Esophagus muscularis mucosa (tissue), 4 donors: ENCODE measurements around the gene NPAS3. TPM values are rescaled to one million over a fixed set of nuclear protein-coding genes. Genes with fewer than 3 reads are reported as not detected.

ENCODE experiments used
- DNase-seq: peaks from one replicate; pipeline ENCODE4 v3.0.0-alpha.2; 2017; ENCODE audit errors: extremely low spot score
- H3K27ac ChIP-seq, 4 donors: fragments of 200-600 bp; sonication (generic); replicated peaks in 1 of 4; 1 replicate in 3 of 4; 2 replicates in 1 of 4; pipeline ENCODE4 v1.5.1; 2016 to 2019; ENCODE audit warnings: mild to moderate bottlenecking in 1 of 4
- H3K27me3 ChIP-seq, 4 donors: fragments of 200-600 bp; sonication (generic); one replicate each; pipeline versions ENCODE4 v1.5.1 to v1.6.0; 2016 to 2019
- H3K36me3 ChIP-seq, 4 donors: fragments of 200-600 bp; sonication (generic); one replicate each; pipeline ENCODE4 v1.5.1; 2016 to 2019
- H3K4me1 ChIP-seq, 4 donors: fragments of 200-600 bp; sonication (generic); one replicate each; pipeline ENCODE4 v1.5.1; 2016 to 2019
- H3K4me3 ChIP-seq, 4 donors: fragments of 200-600 bp; sonication (generic); 1 replicate in 2 of 4; 2 replicates in 2 of 4; pipeline ENCODE4 v1.5.1; 2016 to 2019; ENCODE audit warnings: mild to moderate bottlenecking in 4 of 4, moderate library complexity in 1 of 4
- H3K9me3 ChIP-seq, 4 donors: fragments of 200-600 bp; sonication (generic); 1 replicate in 3 of 4; 2 replicates in 1 of 4; pipeline ENCODE4 v1.5.1; 2016 to 2019
- EP300 ChIP-seq: sonication (generic); formaldehyde crosslinking; IDR thresholded peaks from one replicate; pipeline ENCODE4 v1.6.1; 2017; ENCODE audit warnings: antibody characterized with exemption
- POLR2A ChIP-seq: fragments of 450-650 bp; IDR thresholded peaks from one replicate; pipeline ENCODE4 v1.6.1; 2017; ENCODE audit warnings: antibody characterized with exemption, moderate library complexity, mild to moderate bottlenecking, low read depth
- POLR2AphosphoS5 ChIP-seq, 2 donors: sonication (generic); formaldehyde crosslinking; IDR thresholded peaks; one replicate each; pipeline ENCODE4 v1.6.1; 2017; ENCODE audit warnings: antibody characterized with exemption in 2 of 2
- WGBS: methylation state at CpG from one replicate; pipeline ENCODE4 v1.1.5; 2018; 5-methylcytosine and 5-hydroxymethylcytosine counted together
- intact Hi-C: fragments of 100-400 bp; cut with DNase I; formaldehyde crosslinking; loops from one replicate; pipeline ENCODE4 v1.15.1; 2023
- total RNA-seq, 4 donors: library from RNA; depleted of rRNA; stranded (reverse); fragments of >200 nt; gene quantifications; one replicate each; pipeline versions ENCODE4 v1.1.0 to v1.2.1, GENCODE V29; 2016
- TF ChIP-seq, protein P1 (sequence below), 3 experiments: fragments of 200-600 bp in 2 of 3; fragments of 450-650 bp in 1 of 3; sonication (generic) in 2 of 3; IDR thresholded peaks; one replicate each; pipeline ENCODE4 v1.5.1; 2017 to 2019; ENCODE audit warnings: antibody characterized with exemption in 3 of 3, mild to moderate bottlenecking in 2 of 3, moderate library complexity in 1 of 3

NPAS3 gene
- total RNA-seq, 4 donors from 2014 or later, result 3.3 to 7.3 (median 5.8) TPM

- Histone ChIP-seq H3K4me1 (peaks cover 0 to 11% (median 10%) of the 10 kb centered on the region in 4 donors), H3K27me3 (no peaks in the 10 kb centered on the region), H3K27ac (no peak overlapping the region), H3K4me3 (no peak overlapping the region), H3K9me3 (no peaks in the 10 kb centered on the region), H3K36me3 (no peaks in the 10 kb centered on the region)
- 62% methylated on average over 3 of the region's 3 CpGs for WGBS
- TF ChIP-seq POLR2A (no peak), EP300 (no peak), POLR2AphosphoS5 (IDR thresholded peaks at IDR 0.05) (no peak)
- TF ChIP-seq, protein P1, sequence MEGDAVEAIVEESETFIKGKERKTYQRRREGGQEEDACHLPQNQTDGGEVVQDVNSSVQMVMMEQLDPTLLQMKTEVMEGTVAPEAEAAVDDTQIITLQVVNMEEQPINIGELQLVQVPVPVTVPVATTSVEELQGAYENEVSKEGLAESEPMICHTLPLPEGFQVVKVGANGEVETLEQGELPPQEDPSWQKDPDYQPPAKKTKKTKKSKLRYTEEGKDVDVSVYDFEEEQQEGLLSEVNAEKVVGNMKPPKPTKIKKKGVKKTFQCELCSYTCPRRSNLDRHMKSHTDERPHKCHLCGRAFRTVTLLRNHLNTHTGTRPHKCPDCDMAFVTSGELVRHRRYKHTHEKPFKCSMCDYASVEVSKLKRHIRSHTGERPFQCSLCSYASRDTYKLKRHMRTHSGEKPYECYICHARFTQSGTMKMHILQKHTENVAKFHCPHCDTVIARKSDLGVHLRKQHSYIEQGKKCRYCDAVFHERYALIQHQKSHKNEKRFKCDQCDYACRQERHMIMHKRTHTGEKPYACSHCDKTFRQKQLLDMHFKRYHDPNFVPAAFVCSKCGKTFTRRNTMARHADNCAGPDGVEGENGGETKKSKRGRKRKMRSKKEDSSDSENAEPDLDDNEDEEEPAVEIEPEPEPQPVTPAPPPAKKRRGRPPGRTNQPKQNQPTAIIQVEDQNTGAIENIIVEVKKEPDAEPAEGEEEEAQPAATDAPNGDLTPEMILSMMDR (IDR thresholded peaks at IDR 0.05), result no peak
- DNase-seq, result no peak
- intact Hi-C loops, result no loop called here
These were observed 342.0 kb downstream of the NPAS3 start for GRCh38 chr14:33280646-33281045.

DNA sequence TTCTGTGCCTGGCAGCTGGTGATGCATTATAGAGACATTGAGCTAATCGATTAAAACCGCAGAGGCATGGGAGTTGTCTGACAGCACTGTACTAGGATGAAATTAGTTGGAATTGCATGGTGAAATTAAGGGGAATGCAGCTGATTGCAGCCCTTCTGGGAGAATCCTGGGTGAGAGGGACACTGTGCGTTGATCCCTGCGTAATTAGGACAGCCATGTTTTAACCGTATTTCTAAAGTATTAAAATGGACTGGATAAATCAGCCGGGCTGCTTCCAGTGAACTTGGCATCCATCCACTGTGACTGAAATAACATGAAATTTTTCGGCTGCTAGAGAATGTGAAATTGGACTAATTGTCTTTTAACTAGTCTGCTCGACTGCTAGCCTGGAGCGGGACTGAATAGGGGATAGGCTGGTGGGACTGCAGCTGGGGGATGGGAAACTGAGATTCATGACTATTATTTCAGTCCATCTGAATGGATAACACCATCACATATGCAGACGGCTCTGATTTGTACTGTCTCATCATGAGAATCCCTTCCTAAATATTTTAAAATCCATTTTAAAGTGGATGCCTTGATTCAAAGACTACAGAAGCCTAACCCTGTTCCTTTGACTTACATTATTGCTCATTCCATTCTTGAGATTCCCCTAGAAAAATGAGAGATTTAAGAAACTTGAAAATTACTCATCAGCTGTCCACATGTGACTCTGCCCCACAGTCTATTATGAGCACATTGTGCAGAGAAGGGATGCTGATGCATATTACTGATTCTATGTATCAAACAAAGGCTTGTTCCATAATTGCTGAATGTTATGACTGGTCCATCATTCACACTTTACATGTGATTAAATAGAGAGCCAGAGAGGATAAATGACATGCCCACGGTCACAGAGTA lies 343.9 kb downstream of the NPAS3 start:
- H3K4me1 ChIP-seq, result peaks cover 0 to 11% (median 10%) of the 10 kb centered on the region in 4 donors
- intact Hi-C loops, result no loop called here
- TF ChIP-seq POLR2AphosphoS5 (IDR thresholded peaks at IDR 0.05) (no peak), POLR2A (no peak), EP300 (no peak)
- TF ChIP-seq, protein P1 (IDR thresholded peaks at IDR 0.05), result no peak
- H3K36me3 ChIP-seq, result no peaks in the 10 kb centered on the region
- 54% methylated on average over 11 of the region's 11 CpGs for WGBS
- H3K4me3 ChIP-seq, result peak overlapping the region in 2 of 4 donors; percentile 20 to 21
- DNase-seq, result no peak
- no peaks in the 10 kb centered on the region for H3K27me3 ChIP-seq
- H3K9me3 ChIP-seq, result no peaks in the 10 kb centered on the region
- H3K27ac ChIP-seq, result no peak overlapping the region

GRCh38 chr14:33285902-33286700 lies 347.4 kb downstream of the NPAS3 start:
- TF ChIP-seq POLR2AphosphoS5 (IDR thresholded peaks at IDR 0.05), result no peak
- TF ChIP-seq, protein P1 (IDR thresholded peaks at IDR 0.05), result no peak
- TF ChIP-seq EP300, result no peak
- TF ChIP-seq POLR2A, result no peak
- DNase-seq, result no peak
- Histone ChIP-seq H3K27ac (no peak overlapping the region), H3K36me3 (no peaks in the 10 kb centered on the region), H3K9me3 (no peaks in the 10 kb centered on the region), H3K4me1 (peaks cover 0 to 11% (median 10%) of the 10 kb centered on the region in 4 donors), H3K27me3 (no peaks in the 10 kb centered on the region), H3K4me3 (no peak overlapping the region)
- intact Hi-C loops, result no loop called here
- WGBS, result 96% methylated on average over 5 of the region's 5 CpGs

DNA sequence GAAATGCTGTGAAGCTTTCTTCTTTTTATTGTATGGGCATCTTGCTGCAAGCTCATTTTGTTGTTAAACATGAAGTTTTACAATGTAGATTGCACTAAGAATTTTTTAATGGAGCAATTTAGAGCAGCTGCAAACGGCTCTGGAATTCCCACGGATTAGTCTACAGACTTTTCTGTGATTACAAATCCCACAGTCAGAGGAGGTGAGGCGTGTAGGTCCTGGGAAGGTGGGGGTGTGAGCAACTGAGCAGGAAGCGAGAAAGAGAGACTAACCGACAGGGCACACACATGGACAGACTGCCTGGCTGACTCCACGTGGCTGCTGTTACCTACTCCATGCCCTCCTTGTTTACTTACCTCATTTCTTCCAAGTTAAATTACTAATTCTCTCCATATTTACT lies 348.5 kb downstream of the NPAS3 start:
- Histone ChIP-seq H3K27ac (no peak overlapping the region), H3K36me3 (no peaks in the 10 kb centered on the region), H3K27me3 (no peaks in the 10 kb centered on the region), H3K9me3 (no peaks in the 10 kb centered on the region), H3K4me3 (no peak overlapping the region), H3K4me1 (peaks cover 0 to 9% (median 8%) of the 10 kb centered on the region in 4 donors)
- DNase-seq, result no peak
- WGBS, result 56% methylated on average over 6 of the region's 6 CpGs
- intact Hi-C loops, result no loop called here
- no peak for TF ChIP-seq EP300
- TF ChIP-seq, protein P1 (IDR thresholded peaks at IDR 0.05), result no peak
